HG03280 (cell line): ENCODE data around the gene LTF.
"Not testable (repeated sequence)": the region's sequence is repeated elsewhere in the genome, so short reads cannot be mapped to it uniquely, and the experiment has no call there.

Experiments
- ATAC-seq: cut with Tn5 transposase; IDR thresholded peaks from one replicate; pipeline ENCODE4 v1.9.1; 2021; ENCODE audit warnings: mild to moderate bottlenecking, moderate library complexity; ENCODE audit not compliant: unreplicated experiment

LTF gene

GRCh38 chr3:46464326-46465195, at the start of gene LTF:
Gene LTF (minus strand): TSS chr3:46464905. CDS start chr3:46464867, 38 bp downstream.
- no peak for ATAC-seq

GRCh38 chr3:46512191-46512749, 47.6 kb upstream of the LTF start:
- no peak for ATAC-seq

- no peak for ATAC-seq
Observed at GRCh38 chr3:46509661-46510187, 45.0 kb upstream of the LTF start.

GRCh38 chr3:46508850-46509591, 44.3 kb upstream of the LTF start:
- no peak for ATAC-seq

GRCh38 chr3:46506526-46506925, 41.8 kb upstream of the LTF start:
- ATAC-seq: no peak

GRCh38 chr3:46505953-46506352, 41.2 kb upstream of the LTF start:
- no peak for ATAC-seq

GRCh38 chr3:46504789-46505188, 40.1 kb upstream of the LTF start:
- no peak for ATAC-seq

- no peak for ATAC-seq
Observed at GRCh38 chr3:46503200-46503874, 38.6 kb upstream of the LTF start.

- no peak for ATAC-seq
Observed at GRCh38 chr3:46501702-46502101, 37.0 kb upstream of the LTF start.

GRCh38 chr3:46500656-46501635, 36.2 kb upstream of the LTF start:
- ATAC-seq: no peak

- no peak for ATAC-seq
Observed at GRCh38 chr3:46498916-46499519, 34.3 kb upstream of the LTF start.

- no peak for ATAC-seq
Observed at GRCh38 chr3:46497556-46498265, 33.0 kb upstream of the LTF start, which contains the start of gene RTP3. Gene RTP3 (plus strand): TSS chr3:46497976. CDS start chr3:46498063, 87 bp downstream.

GRCh38 chr3:46496746-46497555, 32.2 kb upstream of the LTF start:
- ATAC-seq: no peak

- ATAC-seq: no peak
Observed at GRCh38 chr3:46495901-46496456, 31.3 kb upstream of the LTF start.

GRCh38 chr3:46494491-46494890, 29.8 kb upstream of the LTF start:
- not testable (repeated sequence) for ATAC-seq

GRCh38 chr3:46492890-46493547, 28.3 kb upstream of the LTF start:
- ATAC-seq: no peak
